A549 (cell line): Measurements from ENCODE around the gene RAE1. TPM values are rescaled to one million over a fixed set of nuclear protein-coding genes. Genes with fewer than 3 reads are reported as not detected.

Source experiments
- ATAC-seq, 2 experiments: fragments of 200-7000 bp in 1 of 2; fragments of >200 bp in 1 of 2; cut with Nextera tagmentation in 1 of 2; cut with Tn5 transposase in 1 of 2; 3 replicates each; pipeline versions ENCODE4 v1.8.0 to v1.9.1; 2018 to 2020; ENCODE audit warnings: mild to moderate bottlenecking in 1 of 2, moderate library complexity in 1 of 2
- CTCF ChIA-PET: fragments of 300-600 bp; sonication (Branson Sonifier 250); formaldehyde crosslinking; extraction: SDS; loops from one replicate; lab custom pipeline; 2021; ENCODE audit warnings: antibody characterized with exemption, inconsistent platforms; lab: Yijun Ruan, JAX
- POLR2A ChIA-PET: fragments of 350-600 bp; formaldehyde crosslinking; extraction: SDS; loops from one replicate; lab custom pipeline; 2021; ENCODE audit warnings: antibody characterized with exemption, inconsistent platforms; lab: Yijun Ruan, JAX
- DNase-seq, 2 experiments: peaks; one replicate each; pipeline versions ENCODE4 v3.0.0 to v3.0.0-alpha.2; 2011 to 2016; ENCODE audit warnings: low read depth in 1 of 2, low spot score in 1 of 2
- FAIRE-seq: peaks from 2 replicates; lab custom pipeline; 2011; peaks lifted over from hg19 to GRCh38; lab: Jason Lieb, UNC
- H3K27ac ChIP-seq, 2 experiments: fragments of >200 bp; sonication (Bioruptor Twin); formaldehyde crosslinking; 3 replicates each; pipeline ENCODE4 v1.5.1; 2016 to 2017
- H3K4me1 ChIP-seq: fragments of >200 bp; sonication (Bioruptor Twin); formaldehyde crosslinking; 3 replicates; pipeline ENCODE4 v1.6.1; 2016
- H3K4me2 ChIP-seq: fragments of >200 bp; sonication (Bioruptor Twin); formaldehyde crosslinking; 3 replicates; pipeline ENCODE4 v1.6.1; 2016
- H3K4me3 ChIP-seq: fragments of >200 bp; sonication (Bioruptor Twin); formaldehyde crosslinking; 3 replicates; pipeline ENCODE4 v1.5.1; 2016
- H3K9me3 ChIP-seq: fragments of >200 bp; sonication (Bioruptor Twin); formaldehyde crosslinking; 3 replicates; pipeline ENCODE4 v1.6.1; 2016
- CBX8 ChIP-seq: fragments of 200-600 bp; sonication (generic); IDR thresholded peaks from 2 replicates; pipeline ENCODE4 v1.6.1; 2016
- HOXB5 ChIP-seq: fragments of 250-450 bp; sonication (Bioruptor Pico); IDR thresholded peaks from 2 replicates; pipeline ENCODE4 v1.5.0; 2020; ENCODE audit warnings: mild to moderate bottlenecking, moderate library complexity
- JUNB ChIP-seq: fragments of >200 bp; sonication (Bioruptor Twin); formaldehyde crosslinking; IDR thresholded peaks from 2 replicates; pipeline ENCODE4 v1.6.1; 2016
- KDM1A ChIP-seq: fragments of 200-600 bp; sonication (generic); IDR thresholded peaks from 2 replicates; pipeline ENCODE4 v1.6.1; 2016; ENCODE audit warnings: low read depth, mild to moderate bottlenecking
- MYC ChIP-seq: IDR thresholded peaks from 2 replicates; pipeline ENCODE4 v1.6.1; 2012; ENCODE audit warnings: mild to moderate bottlenecking, inconsistent platforms, low read length, improper control_type of control experiment, borderline replicate concordance
- NPAS2 ChIP-seq: fragments of 250-450 bp; sonication (Bioruptor Pico); IDR thresholded peaks from 2 replicates; pipeline ENCODE4 v1.8.0; 2022; ENCODE audit warnings: mild to moderate bottlenecking, moderate library complexity, borderline replicate concordance
- NR3C1 ChIP-seq: fragments of >200 bp; sonication (Bioruptor Twin); formaldehyde crosslinking; IDR thresholded peaks from 3 replicates; pipeline ENCODE4 v1.6.1; 2017
- PHF8 ChIP-seq: fragments of 200-600 bp; sonication (generic); IDR thresholded peaks from 2 replicates; pipeline ENCODE4 v1.6.1; 2016; ENCODE audit warnings: low read depth, mild to moderate bottlenecking, antibody characterized with exemption, moderate library complexity, borderline replicate concordance
- RAD21 ChIP-seq, 2 experiments: fragments of >200 bp in 1 of 2; sonication (Bioruptor Twin) in 1 of 2; formaldehyde crosslinking in 1 of 2; IDR thresholded peaks in 1 of 2; conservative IDR thresholded peaks in 1 of 2; 2 replicates in 1 of 2; 3 replicates in 1 of 2; pipeline ENCODE4 v1.6.1; 2012 to 2018; ENCODE audit warnings: inconsistent platforms in 1 of 2
- SMC3 ChIP-seq: fragments of >200 bp; sonication (Bioruptor Twin); formaldehyde crosslinking; IDR thresholded peaks from 3 replicates; pipeline ENCODE4 v1.6.1; 2018; ENCODE audit warnings: inconsistent platforms
- SREBF2 ChIP-seq: fragments of 450-650 bp; IDR thresholded peaks from 2 replicates; pipeline ENCODE4 v1.6.1; 2014; ENCODE audit warnings: mild to moderate bottlenecking, moderate library complexity
- TFCP2L1 ChIP-seq: fragments of 250-450 bp; sonication (Bioruptor Pico); IDR thresholded peaks from 2 replicates; pipeline ENCODE4 v1.5.0; 2021; ENCODE audit warnings: mild to moderate bottlenecking
- whole genome bisulfite sequencing: methylation state at CpG from one replicate; pipeline ENCODE4 v1.1.6; 2017; ENCODE audit errors: missing lambda C conversion rate; 5-methylcytosine and 5-hydroxymethylcytosine counted together
- polyA plus RNA-seq, 4 experiments: library from polyadenylated mRNA; depleted of rRNA in 3 of 4; stranded (reverse); fragments of >200 nt; fragmentation: RNase III in 1 of 4; extraction: RNeasy Plus Mini Kit Qiagen cat#74134 plus additional on column Dnase treatment in 1 of 4; gene quantifications; 2 replicates in 3 of 4; 3 replicates in 1 of 4; pipeline ENCODE4 v1.2.3, GENCODE V29; 2011 to 2017
- TF ChIP-seq, protein P1 (sequence below): IDR thresholded peaks from 2 replicates; pipeline ENCODE4 v1.6.1; 2012; ENCODE audit warnings: low read depth, borderline replicate concordance
- TF ChIP-seq, protein P2 (sequence below): IDR thresholded peaks from 2 replicates; pipeline ENCODE4 v1.6.1; 2012
- TF ChIP-seq, protein P3 (sequence below): fragments of 250-450 bp; sonication (Bioruptor Pico); IDR thresholded peaks from 2 replicates; pipeline ENCODE4 v1.5.0; 2020; ENCODE audit warnings: low read depth, mild to moderate bottlenecking, moderate library complexity
- TF ChIP-seq, protein P4 (sequence below): fragments of >200 bp; sonication (Bioruptor Twin); formaldehyde crosslinking; IDR thresholded peaks from 2 replicates; pipeline ENCODE4 v1.6.1; 2016
- TF ChIP-seq, protein P5 (sequence below): fragments of 250-450 bp; sonication (Bioruptor Pico); IDR thresholded peaks from 2 replicates; pipeline ENCODE4 v1.5.0; 2021; ENCODE audit warnings: mild to moderate bottlenecking, moderate library complexity, borderline replicate concordance
- TF ChIP-seq, protein P6 (sequence below): fragments of >200 bp; sonication (Bioruptor Twin); formaldehyde crosslinking; IDR thresholded peaks from 3 replicates; pipeline ENCODE4 v1.5.1; 2016

Gene RAE1
- polyA plus RNA-seq, 2 of the 4 experiments (the other 2 are of a cell fraction) = 54.7 to 69.6 TPM

DNA sequence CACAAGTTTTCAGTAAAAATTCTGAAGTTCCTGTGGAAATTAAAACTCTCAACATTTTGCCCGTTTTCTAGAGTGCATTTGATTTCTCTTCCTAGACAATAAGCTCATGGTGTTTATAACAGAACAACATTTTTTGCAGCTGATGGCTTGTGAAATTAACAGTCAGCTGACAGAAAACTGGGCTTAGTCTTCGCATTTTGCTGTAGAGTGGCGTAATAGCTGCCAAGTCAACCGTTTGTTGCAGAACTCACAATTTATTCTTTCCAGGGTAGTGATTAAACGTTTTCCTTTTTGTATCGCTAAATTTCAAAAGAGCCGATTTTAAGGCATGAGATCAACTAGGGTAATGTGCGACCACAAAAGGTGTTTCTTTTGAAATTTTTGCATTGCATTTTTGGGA is 20.1 kb upstream of the RAE1 start:
- no peak for DNase-seq
- Histone ChIP-seq H3K27ac (no peak overlapping the region), H3K4me3 (no peak overlapping the region), H3K4me1 (no peaks in the 10 kb centered on the region), H3K4me2 (no peak overlapping the region), H3K9me3 (no peaks in the 10 kb centered on the region)
- ChIA-PET CTCF (interaction anchor here (0.5 to 7.9 kb wide), 4 partner anchors 9 to 239 kb away, joined by 3 to 55 read pairs (median 27); no protein-coding TSS in a partner anchor), POLR2A (no interaction called here)
- ATAC-seq = no peak
- no peak for FAIRE-seq
- WGBS = 48% methylated on average over 8 of the region's 8 CpGs
- TF ChIP-seq NR3C1 (no peak), RAD21 (conservative IDR thresholded peaks at IDR 0.05 in 1 of 2, IDR thresholded peaks at IDR 0.05 in 1 of 2) (no peak), NPAS2 (CRISPR knock-in tag) (no peak), SREBF2 (no peak), MYC (no peak), CBX8 (no peak), KDM1A (no peak), TFCP2L1 (CRISPR knock-in tag) (no peak), SMC3 (no peak), PHF8 (no peak), JUNB (no peak)
- TF ChIP-seq, protein P1, sequence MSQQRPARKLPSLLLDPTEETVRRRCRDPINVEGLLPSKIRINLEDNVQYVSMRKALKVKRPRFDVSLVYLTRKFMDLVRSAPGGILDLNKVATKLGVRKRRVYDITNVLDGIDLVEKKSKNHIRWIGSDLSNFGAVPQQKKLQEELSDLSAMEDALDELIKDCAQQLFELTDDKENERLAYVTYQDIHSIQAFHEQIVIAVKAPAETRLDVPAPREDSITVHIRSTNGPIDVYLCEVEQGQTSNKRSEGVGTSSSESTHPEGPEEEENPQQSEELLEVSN = no peak
- TF ChIP-seq, protein P2, sequence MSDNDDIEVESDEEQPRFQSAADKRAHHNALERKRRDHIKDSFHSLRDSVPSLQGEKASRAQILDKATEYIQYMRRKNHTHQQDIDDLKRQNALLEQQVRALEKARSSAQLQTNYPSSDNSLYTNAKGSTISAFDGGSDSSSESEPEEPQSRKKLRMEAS = no peak
- TF ChIP-seq, protein P3, sequence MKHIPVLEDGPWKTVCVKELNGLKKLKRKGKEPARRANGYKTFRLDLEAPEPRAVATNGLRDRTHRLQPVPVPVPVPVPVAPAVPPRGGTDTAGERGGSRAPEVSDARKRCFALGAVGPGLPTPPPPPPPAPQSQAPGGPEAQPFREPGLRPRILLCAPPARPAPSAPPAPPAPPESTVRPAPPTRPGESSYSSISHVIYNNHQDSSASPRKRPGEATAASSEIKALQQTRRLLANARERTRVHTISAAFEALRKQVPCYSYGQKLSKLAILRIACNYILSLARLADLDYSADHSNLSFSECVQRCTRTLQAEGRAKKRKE = no peak
- TF ChIP-seq, protein P4, sequence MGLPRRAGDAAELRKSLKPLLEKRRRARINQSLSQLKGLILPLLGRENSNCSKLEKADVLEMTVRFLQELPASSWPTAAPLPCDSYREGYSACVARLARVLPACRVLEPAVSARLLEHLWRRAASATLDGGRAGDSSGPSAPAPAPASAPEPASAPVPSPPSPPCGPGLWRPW = no peak
- TF ChIP-seq, all 56 proteins: peak for 0

DNA sequence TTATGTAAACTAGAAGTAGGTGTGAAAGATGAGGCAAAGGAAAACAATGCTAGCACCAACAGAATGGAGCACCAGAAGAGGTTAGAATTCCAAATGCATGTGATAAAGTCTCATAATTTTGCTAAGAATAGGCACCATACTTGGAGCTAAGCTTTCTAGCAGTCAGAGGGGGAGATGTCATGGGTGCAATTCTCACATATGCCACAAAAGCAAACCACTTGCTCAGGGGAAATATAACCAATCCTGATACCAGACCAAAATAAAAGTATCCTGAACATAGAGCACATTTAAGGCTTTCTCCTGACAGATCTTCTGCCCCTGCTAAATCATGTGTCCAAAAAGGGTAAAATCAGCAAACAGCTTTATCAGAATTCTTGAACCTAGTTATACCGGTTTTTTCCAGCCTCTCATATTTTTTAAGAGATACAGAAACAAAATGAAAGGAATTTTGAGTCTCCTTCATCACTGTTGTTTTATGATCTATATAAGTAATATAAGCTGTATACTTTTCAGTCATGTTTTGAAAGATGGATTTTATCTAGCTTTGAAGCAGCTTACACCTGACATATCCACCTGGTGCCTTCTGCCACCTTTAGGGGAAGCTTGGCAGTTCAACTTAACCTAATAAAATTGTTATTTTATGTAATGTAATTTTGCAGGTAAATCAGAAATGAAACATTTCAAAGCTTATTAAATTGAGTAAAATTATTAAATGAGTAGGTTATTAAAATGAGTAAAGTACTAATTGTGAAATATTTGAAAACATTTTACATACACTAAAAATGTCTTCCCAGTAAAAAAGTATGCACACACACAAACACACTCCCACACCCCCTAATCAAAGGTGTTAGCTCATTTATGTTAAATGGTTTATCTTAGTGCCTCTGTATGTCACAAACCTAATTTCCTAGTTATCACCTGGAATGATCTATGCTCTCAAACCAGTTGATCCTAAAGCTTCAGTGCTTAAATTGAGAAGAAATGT is 18.7 kb upstream of the RAE1 start:
- DNase-seq (peak in 1 of 2 experiments; percentile 26), ATAC-seq (peak; percentile 43 to 68; a peak in 1 of 6 replicates), FAIRE-seq (no peak)
- 2% methylated on average over 1 of the region's 1 CpG for WGBS
- H3K4me2 ChIP-seq = no peak overlapping the region
- H3K9me3 ChIP-seq = no peaks in the 10 kb centered on the region
- POLR2A ChIA-PET = no interaction called here
- peak; percentile 42 to 51; a peak in 3 of 5 replicates for TF ChIP-seq RAD21 (conservative IDR thresholded peaks at IDR 0.05 in 1 of 2, IDR thresholded peaks at IDR 0.05 in 1 of 2)
- no peak for TF ChIP-seq HOXB5
- TF ChIP-seq SMC3 = no peak
- TF ChIP-seq, protein P5, sequence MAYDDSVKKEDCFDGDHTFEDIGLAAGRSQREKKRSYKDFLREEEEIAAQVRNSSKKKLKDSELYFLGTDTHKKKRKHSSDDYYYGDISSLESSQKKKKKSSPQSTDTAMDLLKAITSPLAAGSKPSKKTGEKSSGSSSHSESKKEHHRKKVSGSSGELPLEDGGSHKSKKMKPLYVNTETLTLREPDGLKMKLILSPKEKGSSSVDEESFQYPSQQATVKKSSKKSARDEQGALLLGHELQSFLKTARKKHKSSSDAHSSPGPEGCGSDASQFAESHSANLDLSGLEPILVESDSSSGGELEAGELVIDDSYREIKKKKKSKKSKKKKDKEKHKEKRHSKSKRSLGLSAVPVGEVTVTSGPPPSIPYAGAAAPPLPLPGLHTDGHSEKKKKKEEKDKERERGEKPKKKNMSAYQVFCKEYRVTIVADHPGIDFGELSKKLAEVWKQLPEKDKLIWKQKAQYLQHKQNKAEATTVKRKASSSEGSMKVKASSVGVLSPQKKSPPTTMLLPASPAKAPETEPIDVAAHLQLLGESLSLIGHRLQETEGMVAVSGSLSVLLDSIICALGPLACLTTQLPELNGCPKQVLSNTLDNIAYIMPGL (CRISPR knock-in tag) = no peak
- TF ChIP-seq, protein P6, sequence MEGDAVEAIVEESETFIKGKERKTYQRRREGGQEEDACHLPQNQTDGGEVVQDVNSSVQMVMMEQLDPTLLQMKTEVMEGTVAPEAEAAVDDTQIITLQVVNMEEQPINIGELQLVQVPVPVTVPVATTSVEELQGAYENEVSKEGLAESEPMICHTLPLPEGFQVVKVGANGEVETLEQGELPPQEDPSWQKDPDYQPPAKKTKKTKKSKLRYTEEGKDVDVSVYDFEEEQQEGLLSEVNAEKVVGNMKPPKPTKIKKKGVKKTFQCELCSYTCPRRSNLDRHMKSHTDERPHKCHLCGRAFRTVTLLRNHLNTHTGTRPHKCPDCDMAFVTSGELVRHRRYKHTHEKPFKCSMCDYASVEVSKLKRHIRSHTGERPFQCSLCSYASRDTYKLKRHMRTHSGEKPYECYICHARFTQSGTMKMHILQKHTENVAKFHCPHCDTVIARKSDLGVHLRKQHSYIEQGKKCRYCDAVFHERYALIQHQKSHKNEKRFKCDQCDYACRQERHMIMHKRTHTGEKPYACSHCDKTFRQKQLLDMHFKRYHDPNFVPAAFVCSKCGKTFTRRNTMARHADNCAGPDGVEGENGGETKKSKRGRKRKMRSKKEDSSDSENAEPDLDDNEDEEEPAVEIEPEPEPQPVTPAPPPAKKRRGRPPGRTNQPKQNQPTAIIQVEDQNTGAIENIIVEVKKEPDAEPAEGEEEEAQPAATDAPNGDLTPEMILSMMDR = peak; percentile 35; the same call in 1 of the 3 replicates
- CTCF ChIA-PET = interaction anchor here (0.9 to 7.9 kb wide), 16 partner anchors 9 to 256 kb away, joined by 3 to 55 read pairs (median 4); no protein-coding TSS in a partner anchor
- no peaks in the 10 kb centered on the region for H3K4me1 ChIP-seq
- H3K27ac ChIP-seq = no peak overlapping the region
- H3K4me3 ChIP-seq = no peak overlapping the region
